ENCODE results near the gene ALDH1A1.

Gene ALDH1A1

GRCh38 chr9:72917892-72918509 is 34.9 kb downstream of the ALDH1A1 start:
- no peak for DNase-seq

- DNase-seq, result no peak
These were observed 37.2 kb downstream of the ALDH1A1 start for GRCh38 chr9:72915659-72916058.

- DNase-seq, result no peak
These were observed 38.1 kb downstream of the ALDH1A1 start for GRCh38 chr9:72914750-72915149.

GRCh38 chr9:72913382-72914009 is 39.4 kb downstream of the ALDH1A1 start:
- DNase-seq, result no peak

- DNase-seq, result no peak
These were observed 40.1 kb downstream of the ALDH1A1 start for GRCh38 chr9:72912476-72913381.

- no peak for DNase-seq
These were observed 41.0 kb downstream of the ALDH1A1 start for GRCh38 chr9:72911816-72912215.

GRCh38 chr9:72911247-72911775 is 41.5 kb downstream of the ALDH1A1 start:
- DNase-seq, result no peak

- DNase-seq, result no peak
These were observed 43.4 kb downstream of the ALDH1A1 start for GRCh38 chr9:72909428-72909827.

GRCh38 chr9:72907421-72907820 is 45.4 kb downstream of the ALDH1A1 start:
- DNase-seq, result no peak

- no peak for DNase-seq
These were observed 46.0 kb downstream of the ALDH1A1 start for GRCh38 chr9:72906810-72907209.

GRCh38 chr9:72905514-72906480 is 47.1 kb downstream of the ALDH1A1 start:
- no peak for DNase-seq

GRCh38 chr9:72904267-72905093 is 48.4 kb downstream of the ALDH1A1 start:
- no peak for DNase-seq

GRCh38 chr9:72903103-72903502 is 49.8 kb downstream of the ALDH1A1 start:
- DNase-seq, result no peak

GRCh38 chr9:72902268-72902667 is 50.6 kb downstream of the ALDH1A1 start:
- no peak for DNase-seq

GRCh38 chr9:72899734-72900477 is 52.9 kb downstream of the ALDH1A1 start:
- DNase-seq, result no peak

GRCh38 chr9:72898784-72899733 is 53.8 kb downstream of the ALDH1A1 start:
- no peak for DNase-seq

GRCh38 chr9:72898360-72898759 is 54.5 kb downstream of the ALDH1A1 start:
- DNase-seq, result no peak

- DNase-seq, result no peak
These were observed 55.7 kb downstream of the ALDH1A1 start for GRCh38 chr9:72897069-72897649.

- DNase-seq, result no peak
These were observed 56.4 kb downstream of the ALDH1A1 start for GRCh38 chr9:72896439-72896838.
